ENCODE data around the gene FBLN2.

DNA sequence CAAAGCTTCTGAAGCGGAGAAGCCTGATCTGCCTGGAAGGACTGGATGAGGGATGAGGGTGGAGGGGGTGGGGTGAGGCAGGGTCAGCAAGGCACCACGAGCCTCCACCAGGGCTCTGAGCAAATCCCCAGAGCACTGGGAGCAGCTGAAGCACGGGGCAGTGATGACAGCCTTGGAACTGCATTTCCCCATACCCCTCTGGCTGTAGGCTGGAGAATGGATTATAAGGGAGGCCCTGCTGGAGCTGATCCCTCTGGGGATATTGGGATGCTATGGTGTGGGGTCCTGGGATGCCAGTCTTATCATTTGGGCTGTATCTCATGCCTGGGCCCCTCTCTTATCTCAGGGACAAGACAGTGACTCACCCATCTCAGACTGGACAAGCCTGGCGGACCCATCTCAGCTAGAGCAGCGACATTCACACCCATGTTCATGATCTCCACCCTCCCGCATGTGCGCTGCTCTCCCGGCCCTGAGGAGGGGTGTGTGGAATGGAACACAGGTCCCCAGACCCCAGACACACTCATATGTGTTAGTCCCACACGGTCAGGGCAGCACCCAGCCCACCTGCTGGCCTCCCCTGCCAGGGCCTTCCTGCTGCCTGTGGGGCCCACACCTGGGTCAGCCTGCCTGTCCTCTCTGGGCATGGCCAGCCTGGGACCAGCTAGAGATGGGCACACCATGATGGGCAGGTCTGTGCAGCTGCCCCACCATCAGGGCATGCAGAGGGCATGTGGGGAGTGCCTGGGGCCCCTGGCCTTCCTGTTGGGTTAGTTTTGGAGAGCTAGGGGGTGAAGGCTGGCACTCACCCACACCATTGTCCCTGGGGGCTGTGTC lies 97.1 kb downstream of the FBLN2 start:
- TF ChIP-seq USF1 (IDR thresholded peaks at IDR 0.05), result no peak
- TF ChIP-seq ZBTB7A (IDR thresholded peaks at IDR 0.05; ENCODE audit: low read depth), result no peak
- TF ChIP-seq TCF12 (IDR thresholded peaks at IDR 0.05; ENCODE audit: low read depth), result no peak
- no peak for TF ChIP-seq NFIC (IDR thresholded peaks at IDR 0.05)
- TF ChIP-seq, protein P1, sequence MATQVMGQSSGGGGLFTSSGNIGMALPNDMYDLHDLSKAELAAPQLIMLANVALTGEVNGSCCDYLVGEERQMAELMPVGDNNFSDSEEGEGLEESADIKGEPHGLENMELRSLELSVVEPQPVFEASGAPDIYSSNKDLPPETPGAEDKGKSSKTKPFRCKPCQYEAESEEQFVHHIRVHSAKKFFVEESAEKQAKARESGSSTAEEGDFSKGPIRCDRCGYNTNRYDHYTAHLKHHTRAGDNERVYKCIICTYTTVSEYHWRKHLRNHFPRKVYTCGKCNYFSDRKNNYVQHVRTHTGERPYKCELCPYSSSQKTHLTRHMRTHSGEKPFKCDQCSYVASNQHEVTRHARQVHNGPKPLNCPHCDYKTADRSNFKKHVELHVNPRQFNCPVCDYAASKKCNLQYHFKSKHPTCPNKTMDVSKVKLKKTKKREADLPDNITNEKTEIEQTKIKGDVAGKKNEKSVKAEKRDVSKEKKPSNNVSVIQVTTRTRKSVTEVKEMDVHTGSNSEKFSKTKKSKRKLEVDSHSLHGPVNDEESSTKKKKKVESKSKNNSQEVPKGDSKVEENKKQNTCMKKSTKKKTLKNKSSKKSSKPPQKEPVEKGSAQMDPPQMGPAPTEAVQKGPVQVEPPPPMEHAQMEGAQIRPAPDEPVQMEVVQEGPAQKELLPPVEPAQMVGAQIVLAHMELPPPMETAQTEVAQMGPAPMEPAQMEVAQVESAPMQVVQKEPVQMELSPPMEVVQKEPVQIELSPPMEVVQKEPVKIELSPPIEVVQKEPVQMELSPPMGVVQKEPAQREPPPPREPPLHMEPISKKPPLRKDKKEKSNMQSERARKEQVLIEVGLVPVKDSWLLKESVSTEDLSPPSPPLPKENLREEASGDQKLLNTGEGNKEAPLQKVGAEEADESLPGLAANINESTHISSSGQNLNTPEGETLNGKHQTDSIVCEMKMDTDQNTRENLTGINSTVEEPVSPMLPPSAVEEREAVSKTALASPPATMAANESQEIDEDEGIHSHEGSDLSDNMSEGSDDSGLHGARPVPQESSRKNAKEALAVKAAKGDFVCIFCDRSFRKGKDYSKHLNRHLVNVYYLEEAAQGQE (IDR thresholded peaks at IDR 0.05; ENCODE audit: low read depth), result no peak
- TF ChIP-seq YY1 (IDR thresholded peaks at IDR 0.05; ENCODE audit: low read depth), result no peak
- TF ChIP-seq MAX (IDR thresholded peaks at IDR 0.05), result no peak
- no peak for TF ChIP-seq CEBPB (IDR thresholded peaks at IDR 0.05)
- no peak for TF ChIP-seq CREB1 (IDR thresholded peaks at IDR 0.05; ENCODE audit: low read depth)
- TF ChIP-seq EGR1 (IDR thresholded peaks at IDR 0.05), result no peak
- TF ChIP-seq EP300 (IDR thresholded peaks at IDR 0.05; ENCODE audit: borderline replicate concordance), result no peak
- no peak for TF ChIP-seq RAD21 (IDR thresholded peaks at IDR 0.05; ENCODE audit: low read depth)
- TF ChIP-seq TAF1 (IDR thresholded peaks at IDR 0.05; ENCODE audit: low read depth), result no peak
- TF ChIP-seq FOXM1 (IDR thresholded peaks at IDR 0.05; ENCODE audit: borderline replicate concordance, low read depth), result no peak
